Tibial nerve (tissue), 4 donors: ENCODE results near the gene SEL1L.

Experiments
- CTCF ChIP-seq, 5 experiments: fragments of 200-600 bp in 3 of 5; fragments of 450-650 bp in 2 of 5; sonication (generic) in 3 of 5; IDR thresholded peaks; one replicate each; pipeline ENCODE4 v1.5.1; 2016 to 2019; ENCODE audit warnings: antibody characterized with exemption in 5 of 5, mild to moderate bottlenecking in 3 of 5, moderate library complexity in 2 of 5
- EP300 ChIP-seq, 2 donors: sonication (generic); formaldehyde crosslinking; IDR thresholded peaks; one replicate each; pipeline ENCODE4 v1.6.1; 2017; ENCODE audit warnings: antibody characterized with exemption in 2 of 2, mild to moderate bottlenecking in 1 of 2
- POLR2A ChIP-seq, 2 donors: fragments of 450-650 bp; IDR thresholded peaks; one replicate each; pipeline ENCODE4 v1.6.1; 2017; ENCODE audit warnings: antibody characterized with exemption in 2 of 2, mild to moderate bottlenecking in 2 of 2, moderate library complexity in 2 of 2

- TF ChIP-seq CTCF (IDR thresholded peaks at IDR 0.05) (no peak), EP300 (IDR thresholded peaks at IDR 0.05) (no peak), POLR2A (IDR thresholded peaks at IDR 0.05) (no peak)
Measured at GRCh38 chr14:81555051-81555450, 21.4 kb upstream of the SEL1L start.
